Smooth muscle cell of the brain vasculature (primary cell): ENCODE data around the gene IFNLR1.
A peak's percentile ranks its signal among the peaks of the same experiment; 100 is the strongest.

Experiments used
- DNase-seq: peaks from one replicate; pipeline ENCODE4 v3.0.0-alpha.2; 2012; ENCODE audit warnings: low read depth, low spot score

IFNLR1 gene

DNA sequence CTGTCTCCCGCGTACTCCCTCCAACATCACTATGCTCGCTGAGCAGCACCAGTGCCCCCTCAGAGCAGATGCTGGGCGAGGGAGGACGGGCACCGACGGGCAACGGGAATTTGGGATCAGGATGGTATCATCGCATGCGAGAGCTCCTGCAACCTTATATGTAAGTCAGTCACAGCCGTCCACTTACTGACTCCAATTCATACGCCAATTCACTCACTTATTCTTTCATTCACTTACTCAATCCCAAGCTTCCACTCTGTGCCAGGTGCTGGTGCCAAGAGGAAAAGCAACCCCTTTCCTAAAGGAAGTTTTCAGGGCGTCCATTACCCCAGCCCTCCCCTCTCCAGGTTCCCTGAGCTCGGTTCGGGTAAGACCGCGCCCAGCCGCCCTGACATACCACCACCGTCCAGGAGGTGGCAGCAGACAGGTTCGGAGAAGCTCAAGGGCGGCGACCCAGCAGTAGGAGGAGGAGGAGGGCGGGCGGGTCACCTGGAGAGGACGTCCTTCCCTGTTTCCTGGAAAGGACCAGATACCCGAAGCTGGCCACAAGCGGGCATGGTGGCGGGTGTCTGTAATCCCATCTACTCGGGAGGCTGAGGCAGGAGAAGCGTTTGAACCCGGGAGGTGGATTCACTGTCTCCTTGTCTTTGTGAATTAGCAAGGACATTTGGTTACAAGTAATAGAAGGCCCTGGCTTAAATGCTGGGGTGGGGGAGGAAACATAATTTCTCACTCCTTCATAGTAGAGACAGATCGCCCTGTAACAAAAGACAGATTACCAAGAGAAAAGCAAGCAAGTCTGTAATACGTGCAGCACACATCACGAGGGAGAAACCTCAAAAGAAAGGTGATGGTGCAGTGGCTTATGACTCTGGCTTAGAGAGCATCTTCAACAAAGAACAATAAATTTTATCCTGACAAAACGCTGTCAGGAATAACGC, 36.6 kb downstream of the IFNLR1 start:
- peak; percentile 46 for DNase-seq

DNA sequence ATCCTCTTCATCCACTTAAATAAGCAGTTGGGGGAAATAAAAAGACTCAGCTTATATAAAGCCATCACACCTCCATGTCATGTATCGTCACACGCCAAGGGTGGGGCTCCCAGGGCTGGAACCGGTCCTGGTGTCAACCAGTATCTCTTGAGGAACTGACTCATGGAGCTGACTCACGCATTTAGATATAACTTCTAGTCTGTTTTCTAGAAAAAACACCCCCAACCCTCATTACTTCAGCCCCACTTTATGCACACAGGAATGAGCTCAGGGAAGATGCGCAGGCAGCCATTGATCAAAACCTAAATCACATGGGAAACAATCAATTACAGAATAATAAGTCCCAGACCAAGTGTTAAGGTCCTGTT, 37.2 kb downstream of the IFNLR1 start:
- no peak for DNase-seq

DNA sequence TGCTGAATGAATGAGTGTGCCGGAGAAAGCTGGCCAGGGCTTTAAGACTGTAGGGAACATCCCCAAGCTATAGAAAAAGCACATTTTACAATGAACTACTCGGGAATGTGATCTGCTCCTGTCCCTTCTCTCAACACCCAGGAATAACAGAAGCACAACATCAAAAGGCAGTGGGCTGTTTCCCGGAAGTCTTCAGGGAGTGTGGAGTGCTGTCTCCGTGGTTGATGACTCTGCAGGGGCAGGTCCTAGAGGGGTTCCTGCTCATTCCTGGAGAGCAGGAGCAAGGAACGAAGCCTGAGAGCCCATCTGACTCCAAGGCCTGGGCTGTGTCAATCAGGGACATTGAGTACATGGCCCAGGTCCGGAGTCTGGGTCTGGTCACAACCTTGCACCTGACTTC, 39.3 kb downstream of the IFNLR1 start:
- no peak for DNase-seq

DNA sequence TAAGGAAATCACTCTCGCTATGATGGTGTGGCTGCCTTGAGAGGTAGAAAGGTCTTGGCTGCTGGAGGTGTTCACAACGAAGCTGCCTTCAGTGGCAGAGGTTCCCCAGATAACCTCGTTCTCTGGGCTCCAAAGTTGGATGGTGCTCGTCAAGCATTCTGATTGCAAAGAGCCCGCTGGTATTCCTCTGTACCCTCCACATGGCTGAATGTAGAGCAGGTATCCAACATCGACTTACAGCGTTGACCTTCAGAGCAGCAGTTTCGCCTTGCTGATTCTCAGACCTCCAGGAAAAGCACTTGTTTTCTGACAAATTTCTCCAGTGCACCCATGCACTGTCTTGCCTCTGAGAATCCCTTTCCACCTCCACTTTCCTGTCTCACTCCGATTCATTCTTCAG, 39.9 kb downstream of the IFNLR1 start:
- no peak for DNase-seq

DNA sequence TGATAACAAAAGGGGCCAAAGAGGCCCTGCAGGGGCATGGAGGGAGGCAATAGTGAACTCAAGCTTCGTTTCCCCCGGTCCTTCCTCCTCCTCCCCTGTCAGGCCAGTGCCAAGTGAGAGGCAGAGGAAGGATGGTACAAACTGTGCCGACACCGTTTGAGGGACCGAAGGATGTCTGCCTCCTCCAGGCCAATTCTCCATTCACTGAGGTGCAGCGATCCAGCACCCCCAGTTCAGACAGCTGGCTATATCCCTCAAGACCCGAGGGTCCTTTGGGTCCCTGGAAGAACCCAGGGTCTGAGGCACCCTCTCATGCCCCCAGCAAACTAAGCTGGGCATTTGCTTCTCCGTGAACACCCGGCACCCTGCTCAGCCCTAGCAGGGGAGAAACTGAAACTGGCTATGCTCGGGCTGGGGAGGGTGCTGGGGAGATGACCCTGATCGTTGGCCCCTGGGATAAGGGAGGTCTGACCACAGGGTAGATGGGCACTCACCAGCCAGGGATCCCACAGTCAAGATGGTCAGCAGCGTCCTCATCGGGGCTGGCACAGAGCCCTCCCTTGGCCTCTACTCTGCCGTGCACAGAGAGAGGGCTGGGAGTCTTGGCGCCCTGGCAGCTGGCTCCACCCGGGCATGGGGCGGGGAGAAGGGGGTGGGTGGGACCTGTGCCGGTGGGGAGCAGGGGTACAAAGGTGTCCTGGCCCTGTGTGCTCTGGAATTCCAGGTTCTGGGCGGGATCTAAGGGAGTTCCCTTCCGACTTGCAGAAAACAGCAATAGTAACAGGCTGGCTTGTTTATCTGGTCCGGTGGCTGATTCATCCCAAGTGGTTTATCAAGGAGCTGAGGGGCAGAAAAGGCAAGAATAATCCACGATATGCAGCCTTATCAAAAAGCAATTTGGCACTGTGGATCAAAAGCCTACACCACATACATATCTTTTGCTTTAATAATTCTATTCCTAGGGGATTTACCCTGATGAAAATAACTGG, 44.2 kb downstream of the IFNLR1 start, which contains the start of gene IL22RA1:
Gene IL22RA1 (minus strand): TSS at position 595 of the 989 bp plus-strand sequence. CDS start 58 bp downstream, at position 537.
- no peak for DNase-seq

DNA sequence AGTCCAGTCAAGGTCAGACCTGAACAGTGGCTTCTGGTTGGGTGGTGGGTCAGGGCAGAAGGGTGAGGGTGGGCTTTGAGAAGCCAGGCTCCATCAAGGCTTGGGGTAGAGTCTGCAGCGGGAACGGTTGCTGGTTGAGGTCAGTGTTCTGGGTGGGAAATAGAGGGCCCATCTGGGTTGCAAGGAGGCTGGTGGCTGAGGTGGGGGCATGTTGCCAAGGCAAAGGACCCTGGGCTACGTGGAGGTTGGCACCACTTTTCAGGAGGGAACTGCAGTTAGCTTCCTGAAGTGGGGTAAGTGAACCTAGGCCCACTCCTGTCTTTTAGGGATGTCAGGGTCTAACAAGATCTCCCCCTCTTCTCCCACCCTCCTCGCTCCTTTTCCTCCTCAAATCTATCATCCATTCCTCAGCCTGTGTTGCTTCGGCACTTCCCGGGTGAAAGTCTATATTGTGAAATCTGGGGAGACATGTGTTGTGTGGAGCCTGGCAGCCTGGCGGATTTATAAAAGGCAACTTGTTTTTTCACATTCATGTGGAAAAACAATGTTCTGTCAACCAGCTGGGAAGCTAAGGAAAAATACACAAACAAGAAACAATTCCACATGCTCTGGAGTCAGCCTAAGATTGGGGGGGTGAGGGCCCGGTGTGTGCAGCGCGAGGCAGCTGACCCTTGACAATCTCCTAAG, 45.6 kb downstream of the IFNLR1 start:
- peak; percentile 2 for DNase-seq

DNA sequence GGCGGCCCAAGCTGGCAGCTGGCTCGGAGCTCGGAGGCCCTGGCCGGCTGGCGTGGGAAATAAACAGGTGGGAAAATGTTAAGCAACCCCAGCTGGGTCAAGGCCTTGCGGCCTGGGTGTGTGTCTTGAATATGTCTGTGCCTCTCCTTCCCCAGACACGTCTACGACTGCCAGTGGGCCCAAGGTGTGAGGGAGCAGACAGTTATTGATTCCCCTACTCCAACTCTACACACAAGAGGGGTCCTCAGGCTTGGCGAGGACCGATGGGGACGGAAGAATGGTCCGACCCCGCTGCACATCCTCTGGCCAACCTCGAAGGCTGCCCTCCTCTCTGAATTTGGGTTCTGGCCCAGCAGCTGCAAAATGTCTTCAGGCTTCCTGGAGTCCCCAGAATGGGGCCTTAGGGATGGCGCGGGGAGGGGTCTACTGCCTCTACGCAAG, 46.3 kb downstream of the IFNLR1 start:
- no peak for DNase-seq

DNA sequence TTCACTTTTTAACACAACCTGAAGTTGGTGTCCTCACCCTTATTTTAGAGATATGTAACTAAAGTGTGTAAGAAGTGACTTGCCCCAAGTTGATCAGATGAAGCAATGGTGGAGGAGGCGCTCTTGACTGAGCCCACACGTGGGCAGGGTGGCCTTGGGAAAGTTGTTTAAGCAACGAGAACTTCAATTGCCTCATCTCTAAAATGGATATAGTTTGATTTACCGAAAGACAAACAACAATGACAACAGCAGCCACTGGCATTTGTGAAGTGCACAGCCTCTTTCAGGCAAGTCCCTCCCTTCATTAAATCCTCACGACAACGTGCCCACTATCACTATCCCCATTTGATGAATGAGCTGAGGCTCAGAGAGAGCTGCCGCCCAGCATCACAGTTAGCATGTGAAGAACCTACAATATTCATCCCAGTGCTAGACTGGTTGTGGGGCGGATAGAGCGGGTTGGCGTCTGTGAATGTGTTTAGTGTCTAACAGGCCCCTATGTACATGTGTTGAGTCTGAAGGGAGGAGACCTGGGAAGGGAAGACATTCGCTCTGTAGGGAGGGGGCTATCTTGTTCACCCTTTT, 47.2 kb downstream of the IFNLR1 start:
- DNase-seq = no peak

DNA sequence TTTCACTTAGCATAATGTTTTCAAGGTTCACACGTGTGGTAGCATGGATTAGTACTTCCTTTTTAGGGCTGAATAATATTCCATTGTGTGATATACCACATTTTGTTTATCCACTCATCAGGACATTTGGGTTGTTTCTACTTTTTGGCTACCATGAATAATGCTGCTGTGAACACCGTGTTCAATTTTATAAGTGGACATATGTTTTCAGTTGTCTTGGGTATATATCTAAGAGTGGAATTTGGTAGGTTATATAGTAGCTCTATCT, 47.9 kb downstream of the IFNLR1 start:
- no peak for DNase-seq

DNA sequence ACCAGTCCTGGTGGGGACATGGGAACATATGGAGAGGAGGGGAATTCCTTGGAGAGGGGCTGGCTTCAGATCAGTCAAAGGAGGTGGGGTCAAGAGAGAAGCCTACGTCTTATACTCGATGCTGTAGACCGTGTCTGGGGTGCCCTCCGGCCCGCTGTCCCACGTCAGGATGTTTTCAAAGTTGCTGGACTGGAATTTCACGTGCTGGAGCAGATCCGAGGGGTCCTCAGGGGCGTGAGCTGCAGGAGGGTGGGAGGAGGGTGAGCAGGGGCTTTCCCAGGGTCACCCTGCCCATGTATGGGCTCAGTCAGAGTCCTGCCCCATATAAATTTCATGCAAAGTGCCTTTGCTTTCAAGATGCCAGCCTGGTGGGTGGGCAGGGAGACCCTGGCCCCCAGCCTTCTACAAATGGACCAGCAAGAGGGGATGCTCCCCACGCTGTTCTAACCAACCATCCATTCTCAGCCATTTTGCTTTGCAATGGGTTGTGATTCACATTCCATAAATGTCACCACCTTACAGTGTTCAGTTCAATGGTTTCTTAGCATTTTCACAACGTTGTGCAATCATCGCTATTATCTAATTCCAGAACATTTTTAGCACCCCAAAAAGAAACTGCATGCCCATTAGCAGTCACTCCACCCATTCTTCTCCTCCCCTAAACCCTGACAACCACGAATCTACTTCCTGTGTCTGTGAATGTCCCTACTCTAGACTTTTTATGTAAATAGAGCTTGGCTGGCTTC, 48.4 kb downstream of the IFNLR1 start:
- no peak for DNase-seq

DNA sequence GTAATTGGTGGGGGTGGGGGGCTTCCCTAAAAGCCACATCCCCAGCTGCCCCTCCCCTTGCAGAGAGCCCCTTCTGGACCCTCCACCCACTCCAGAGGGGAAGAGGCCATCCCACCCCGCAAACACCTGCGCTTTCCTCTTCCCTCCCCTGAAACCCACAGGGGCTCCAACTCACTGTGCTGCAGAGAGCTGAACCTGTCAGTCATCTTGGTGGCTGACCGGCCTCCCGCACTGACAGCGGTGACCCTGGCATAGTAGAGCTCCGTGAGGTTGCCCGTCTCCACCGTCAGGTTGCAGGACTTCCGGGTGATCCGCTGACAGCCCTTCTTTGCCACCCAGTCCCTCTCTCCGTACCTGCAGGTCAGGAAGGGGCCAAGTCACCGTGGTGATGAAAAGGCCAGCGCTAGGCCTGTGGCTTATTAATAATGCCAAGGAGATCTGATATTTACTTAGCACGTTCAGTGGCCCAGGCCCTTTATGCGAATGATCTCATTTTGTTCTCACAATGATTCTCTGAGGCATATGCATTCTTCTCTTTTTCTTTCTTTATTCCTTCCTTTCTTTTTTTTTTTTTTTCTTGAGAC, 50.0 kb downstream of the IFNLR1 start:
- no peak for DNase-seq

DNA sequence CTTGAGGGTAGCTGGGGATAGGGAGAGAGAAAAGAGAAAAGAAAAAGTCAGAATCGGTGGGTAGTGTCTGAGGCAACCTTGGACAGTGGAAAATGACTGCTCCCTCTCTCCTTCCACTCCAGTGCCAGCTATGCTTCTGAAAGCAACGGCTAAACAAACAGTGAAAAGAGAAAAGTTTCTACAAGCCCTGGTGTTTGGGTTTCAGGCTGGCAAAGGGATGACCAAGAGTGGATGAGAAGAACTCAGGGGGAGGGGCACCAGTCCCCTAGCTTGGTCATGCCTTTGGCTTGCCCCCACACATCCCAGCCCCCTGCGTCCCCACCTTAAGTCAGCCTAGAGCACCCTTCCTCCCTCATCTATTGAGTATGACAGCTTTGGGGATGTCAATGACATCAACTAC, 52.7 kb downstream of the IFNLR1 start:
- no peak for DNase-seq

DNA sequence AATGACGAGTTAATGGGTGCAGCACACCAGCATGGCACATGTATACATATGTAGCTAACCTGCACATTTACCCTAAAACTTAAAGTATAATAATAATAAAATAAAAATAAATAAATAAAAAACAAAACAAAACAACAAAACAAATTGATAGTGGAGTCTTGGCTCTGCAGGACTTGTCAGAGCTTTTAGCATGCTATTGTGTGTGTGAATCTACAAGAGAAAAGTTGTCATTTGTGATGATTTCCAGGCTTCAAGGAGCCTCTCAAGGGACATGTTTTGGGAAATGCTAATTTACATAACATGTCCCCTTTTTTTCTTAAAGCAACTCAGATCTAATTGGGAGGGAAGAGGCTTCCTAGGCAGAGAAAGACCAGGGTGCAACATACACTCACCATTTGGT, 53.3 kb downstream of the IFNLR1 start:
- DNase-seq = no peak

DNA sequence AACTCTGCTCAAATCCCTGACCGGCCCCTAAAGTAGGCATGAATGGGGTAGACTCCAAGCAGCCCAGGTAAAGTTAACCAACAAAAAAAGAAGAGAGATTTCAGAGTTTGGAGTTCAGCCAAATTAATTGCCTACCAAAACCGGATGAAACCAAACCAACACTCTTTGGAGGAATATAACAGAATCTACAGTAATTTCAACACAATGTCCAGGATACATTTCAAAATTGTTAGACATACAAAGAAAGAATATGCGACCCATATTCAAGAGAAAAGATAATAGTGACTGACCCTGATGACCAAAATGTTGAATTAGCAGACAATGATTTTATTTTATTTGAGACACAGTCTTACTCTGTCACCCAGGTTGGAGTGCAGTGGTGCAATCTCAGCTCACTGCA, 56.7 kb downstream of the IFNLR1 start:
- no peak for DNase-seq

DNA sequence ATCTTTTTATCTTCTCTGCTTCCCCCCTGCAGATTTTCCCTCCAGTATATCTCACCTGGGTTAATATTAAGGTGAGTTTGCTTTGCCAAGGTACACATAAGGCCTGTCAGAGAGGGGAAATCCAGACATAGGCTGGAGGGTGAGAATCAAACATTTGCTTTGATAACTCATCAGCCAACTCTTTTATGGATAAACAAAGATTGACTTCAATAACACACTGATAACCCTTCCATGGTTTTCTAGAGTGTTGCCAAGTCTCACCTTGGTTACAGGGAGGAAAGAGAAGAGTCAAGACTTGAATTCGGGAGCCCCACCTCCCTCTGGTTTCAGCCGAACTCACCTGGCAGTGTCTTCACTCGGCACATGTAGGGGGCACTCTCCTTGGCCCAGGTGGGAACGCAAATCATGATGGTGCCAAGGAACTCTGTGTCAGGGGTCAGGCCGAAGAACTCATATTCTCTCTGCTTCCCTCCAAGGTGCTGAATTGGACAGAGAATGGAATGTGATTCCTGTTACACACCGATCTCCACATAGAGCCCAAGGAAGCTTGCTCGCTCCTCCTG, 59.2 kb downstream of the IFNLR1 start:
- DNase-seq = no peak

DNA sequence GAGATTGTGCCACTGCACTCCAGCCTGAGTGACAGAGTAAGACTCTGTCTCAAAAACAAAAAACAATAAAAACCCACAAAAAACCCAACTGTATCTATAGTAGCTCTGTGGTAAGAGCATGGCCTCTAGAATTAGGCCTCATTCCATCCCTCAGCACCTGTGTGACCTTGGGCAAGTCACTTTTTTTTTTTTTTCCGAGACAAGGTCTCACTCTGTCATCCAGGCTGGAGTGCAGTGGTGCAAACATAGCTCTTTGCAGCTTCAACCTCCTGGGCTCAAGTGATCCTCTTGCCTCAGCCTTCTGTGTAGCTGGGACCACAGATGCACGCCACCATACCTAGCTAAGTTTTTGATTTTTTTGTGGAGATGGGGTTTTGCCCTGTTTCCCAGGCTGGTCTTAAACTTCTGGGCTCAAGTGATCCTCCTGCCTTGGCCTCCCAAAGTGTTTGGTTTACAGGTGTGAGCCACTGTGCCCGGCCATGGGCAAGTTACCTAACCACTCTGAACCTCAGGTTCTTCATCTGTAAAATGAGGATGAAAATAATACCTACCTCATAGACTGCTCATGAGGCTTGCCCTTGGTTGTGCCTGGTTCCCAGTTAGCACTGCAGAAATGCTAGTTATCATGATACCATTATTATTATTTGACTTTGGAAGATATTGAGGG, 59.8 kb downstream of the IFNLR1 start:
- DNase-seq = no peak

DNA sequence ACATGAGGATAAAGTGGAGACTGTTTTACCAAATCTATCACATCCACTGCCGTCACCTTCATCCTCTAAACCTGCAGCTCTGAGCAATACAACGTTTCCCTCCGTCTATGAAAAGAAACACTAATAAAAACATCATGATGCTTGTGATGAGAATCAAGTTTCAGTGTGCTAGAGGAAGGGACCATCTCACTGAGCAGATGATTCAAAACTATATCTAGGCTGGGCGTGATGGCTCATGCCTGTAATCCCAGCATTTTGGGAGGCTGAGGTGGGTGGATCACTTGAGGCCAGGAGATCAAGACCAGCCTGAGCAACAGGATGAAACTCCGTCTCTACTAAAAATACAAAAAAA, 60.4 kb downstream of the IFNLR1 start:
- no peak for DNase-seq

DNA sequence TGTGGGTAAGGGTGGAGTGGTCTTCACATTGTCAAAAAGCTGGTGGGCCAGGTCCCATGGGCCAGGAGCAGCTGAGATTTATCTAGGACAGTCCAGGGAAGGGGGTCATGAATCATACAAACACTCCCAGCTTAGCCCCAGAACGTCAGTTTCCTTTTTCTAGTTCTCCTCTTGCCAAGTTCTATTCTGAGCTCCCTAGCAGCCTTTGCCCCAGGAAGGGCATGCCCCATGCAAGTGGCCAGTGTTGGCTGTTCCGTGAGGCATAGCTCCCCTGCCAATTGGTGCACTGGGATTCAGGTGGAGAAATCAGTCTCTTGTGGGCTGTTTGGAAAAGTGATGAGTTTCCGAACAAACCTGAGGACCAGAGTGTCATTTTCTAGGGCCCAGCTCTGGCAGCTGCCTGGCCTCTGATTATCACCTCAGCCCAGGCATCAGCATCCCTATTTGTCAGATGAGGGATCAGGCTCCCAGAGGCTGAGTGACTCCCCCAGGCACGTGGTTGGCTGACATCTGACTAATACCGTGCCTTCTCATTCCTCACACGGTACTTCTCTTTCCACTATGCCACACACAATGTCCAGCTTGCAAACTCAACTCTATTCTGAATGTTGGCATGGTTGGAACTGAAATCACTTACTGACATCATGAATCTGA, 60.9 kb downstream of the IFNLR1 start:
- no peak for DNase-seq

DNA sequence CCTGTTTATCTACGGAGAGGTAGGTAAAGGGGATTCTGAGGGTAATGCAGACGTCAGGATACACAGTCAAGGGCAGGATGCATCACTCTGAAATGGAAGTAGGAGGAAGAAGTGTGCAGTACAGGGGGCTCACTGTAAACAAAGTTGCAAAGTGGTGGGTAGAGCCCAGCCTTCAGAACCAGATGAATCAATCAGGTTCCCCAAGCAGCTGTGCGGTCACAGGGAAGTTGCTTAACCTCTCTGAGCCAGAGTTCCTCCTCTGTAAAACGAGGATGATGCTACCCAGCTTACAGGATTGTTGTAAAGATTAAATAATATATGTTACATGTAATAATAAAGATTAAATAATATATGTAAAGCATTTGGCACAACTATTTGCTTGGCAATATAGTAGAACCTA, 61.6 kb downstream of the IFNLR1 start:
- DNase-seq = no peak
